HG02642 (cell line): ENCODE results near the gene XKR7.
"Not testable (repeated sequence)": the region's sequence is repeated elsewhere in the genome, so short reads cannot be mapped to it uniquely, and the experiment has no call there.

Source experiments
- ATAC-seq: cut with Tn5 transposase; IDR thresholded peaks from one replicate; pipeline ENCODE4 v1.9.1; 2021; ENCODE audit warnings: mild to moderate bottlenecking; ENCODE audit not compliant: unreplicated experiment, poor library complexity

XKR7 gene

GRCh38 chr20:31967830-31968249, at the start of gene XKR7:
XKR7 (plus strand) TSS chr20:31968151; CDS start chr20:31968176, 25 bp downstream.
- ATAC-seq = no peak

- ATAC-seq = no peak
Observed at GRCh38 chr20:31918466-31919105, 49.4 kb upstream of the XKR7 start.

GRCh38 chr20:31919410-31920155, 48.4 kb upstream of the XKR7 start:
- no peak for ATAC-seq

GRCh38 chr20:31920275-31920855, 47.6 kb upstream of the XKR7 start:
- no peak for ATAC-seq

- ATAC-seq = not testable (repeated sequence)
Observed at GRCh38 chr20:31921480-31921879, 46.5 kb upstream of the XKR7 start.

GRCh38 chr20:31922181-31922580, 45.8 kb upstream of the XKR7 start:
- no peak for ATAC-seq

GRCh38 chr20:31922588-31922987, 45.4 kb upstream of the XKR7 start:
- ATAC-seq = no peak

- ATAC-seq = no peak
Observed at GRCh38 chr20:31923388-31924331, 44.3 kb upstream of the XKR7 start.

- no peak for ATAC-seq
Observed at GRCh38 chr20:31924561-31924960, 43.4 kb upstream of the XKR7 start.

GRCh38 chr20:31925631-31926030, 42.3 kb upstream of the XKR7 start:
- no peak for ATAC-seq

GRCh38 chr20:31926493-31926892, 41.5 kb upstream of the XKR7 start:
- ATAC-seq = no peak

- no peak for ATAC-seq
Observed at GRCh38 chr20:31927627-31928159, 40.3 kb upstream of the XKR7 start.

GRCh38 chr20:31929631-31930030, 38.3 kb upstream of the XKR7 start:
- ATAC-seq = not testable (repeated sequence)

GRCh38 chr20:31930779-31931178, 37.2 kb upstream of the XKR7 start:
- no peak for ATAC-seq

GRCh38 chr20:31933698-31934097, 34.3 kb upstream of the XKR7 start:
- no peak for ATAC-seq

GRCh38 chr20:31934491-31934890, 33.5 kb upstream of the XKR7 start:
- no peak for ATAC-seq

GRCh38 chr20:31934968-31935764, 32.8 kb upstream of the XKR7 start:
- no peak for ATAC-seq

GRCh38 chr20:31936420-31936819, 31.5 kb upstream of the XKR7 start:
- no peak for ATAC-seq

- no peak for ATAC-seq
Observed at GRCh38 chr20:31937820-31938219, 30.1 kb upstream of the XKR7 start.
